Astrocyte of the spinal cord (primary cell): Measurements from ENCODE around the gene IGSF11.

Experiments used
- DNase-seq: peaks from one replicate; pipeline ENCODE4 v3.0.0; 2011; ENCODE audit warnings: low read depth, low spot score
- H3K4me3 ChIP-seq: 2 replicates; pipeline ENCODE4 v1.5.1; 2011; ENCODE audit warnings: low read depth, mild to moderate bottlenecking, low read length, moderate library complexity
- CTCF ChIP-seq: IDR thresholded peaks from 2 replicates; pipeline ENCODE4 v1.5.1; 2012; ENCODE audit warnings: low read depth, mild to moderate bottlenecking, low read length, inconsistent platforms
- in situ Hi-C: cut with HindIII; loops from 2 replicates; pipeline ENCODE4 v1.10.0; 2017; ENCODE audit warnings: low sequenced_read_pairs

Gene IGSF11

DNA sequence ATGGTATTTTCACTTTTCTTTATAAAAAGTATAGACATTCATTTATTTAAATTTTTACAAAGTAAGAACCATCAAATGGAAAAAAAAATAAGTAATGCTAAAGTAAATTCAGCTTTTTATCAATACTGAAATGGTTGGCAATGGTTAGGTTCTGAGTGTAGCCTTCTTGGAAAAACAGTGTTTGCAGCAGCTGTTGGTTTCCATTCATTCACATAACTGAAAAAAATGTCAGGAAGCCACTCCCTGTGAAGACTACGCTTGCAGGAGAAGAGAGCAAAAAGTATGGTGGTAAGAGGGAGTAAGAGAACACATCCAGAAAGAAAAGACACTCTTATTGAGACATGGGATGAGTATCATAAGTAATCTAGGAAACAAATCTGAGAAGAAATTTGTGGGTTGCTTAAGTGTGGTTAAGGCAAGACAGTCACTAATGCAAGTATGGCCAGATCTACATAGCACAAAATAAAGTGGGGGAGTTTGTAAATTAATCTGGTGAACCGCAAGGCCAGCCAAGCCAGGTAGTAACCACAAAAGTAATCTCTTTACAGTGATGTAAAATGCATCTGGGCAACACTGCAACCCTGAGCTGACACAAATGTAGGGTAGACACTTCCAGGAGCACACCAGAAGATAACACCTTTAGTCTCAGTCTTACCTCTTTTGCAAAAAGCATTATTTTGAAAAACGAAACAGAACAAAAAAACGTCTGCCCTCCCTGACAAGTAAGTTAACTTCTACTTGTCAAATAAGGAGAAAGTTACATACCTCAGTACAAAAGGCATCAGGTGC lies 133.7 kb downstream of the IGSF11 start:
- in situ Hi-C loops, result no loop called here
- no peak for TF ChIP-seq CTCF
- no peak for DNase-seq
- no peak overlapping the region for H3K4me3 ChIP-seq

DNA sequence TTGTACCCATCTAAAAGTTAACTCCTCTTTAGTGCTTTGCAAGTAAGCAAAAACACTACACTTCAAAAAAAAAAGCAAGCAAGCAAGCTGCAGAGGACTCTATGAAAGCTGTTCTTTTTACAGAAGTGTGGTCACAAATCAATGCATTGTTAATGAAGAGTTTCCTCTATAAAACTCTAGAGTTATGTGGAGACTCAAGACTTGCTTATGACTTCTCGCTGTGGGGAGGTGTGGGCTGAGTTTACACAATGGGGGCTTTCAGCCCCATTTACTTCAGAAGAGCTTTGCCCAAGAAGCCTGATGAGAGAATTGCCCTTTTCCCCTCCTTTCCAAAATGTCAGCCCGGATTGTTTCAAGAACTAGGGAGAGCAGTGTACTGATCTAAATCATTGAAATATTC lies 144.4 kb downstream of the IGSF11 start:
- in situ Hi-C loops, result no loop called here
- no peak for TF ChIP-seq CTCF

DNA sequence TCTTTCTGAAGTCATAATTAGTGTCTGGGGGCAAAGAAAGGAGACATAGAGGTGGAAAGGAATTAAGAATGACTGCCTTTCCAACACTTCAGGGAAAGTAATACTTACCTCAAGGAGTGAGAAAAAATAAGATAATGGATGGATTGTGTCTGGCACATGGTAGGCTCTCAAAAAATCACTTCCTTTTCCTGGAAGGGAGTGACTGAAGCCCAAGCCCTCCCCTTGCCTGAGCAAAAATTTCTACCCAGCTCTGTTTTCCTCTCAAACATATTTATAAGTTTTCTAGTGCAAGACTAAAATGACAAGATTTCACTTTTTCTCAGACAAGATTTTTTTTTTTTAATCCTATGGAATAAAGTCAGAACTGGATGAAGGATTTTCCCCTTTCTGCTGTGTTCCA lies 145.0 kb downstream of the IGSF11 start:
- in situ Hi-C loops, result no loop called here
- no peak for TF ChIP-seq CTCF
- no peak overlapping the region for H3K4me3 ChIP-seq
- no peak for DNase-seq

More for the DNA sequence above, 144.4 kb downstream of the IGSF11 start:
- H3K4me3 ChIP-seq, result no peak overlapping the region
- DNase-seq, result no peak

- no peak for TF ChIP-seq CTCF
- no peak for DNase-seq
- H3K4me3 ChIP-seq, result no peak overlapping the region
- in situ Hi-C loops, result no loop called here
Observed at GRCh38 chr3:118886708-118887107, 147.9 kb downstream of the IGSF11 start.

GRCh38 chr3:118884748-118885206 lies 149.9 kb downstream of the IGSF11 start:
- H3K4me3 ChIP-seq, result no peak overlapping the region
- in situ Hi-C loops, result no loop called here
- peak; percentile 51 for DNase-seq
- TF ChIP-seq CTCF, result peak; percentile 95

GRCh38 chr3:118882353-118882947 lies 152.2 kb downstream of the IGSF11 start:
- in situ Hi-C loops, result no loop called here
- H3K4me3 ChIP-seq, result no peak overlapping the region
- DNase-seq, result peak; percentile 59
- peak; percentile 72 for TF ChIP-seq CTCF
